Neural progenitor cell (in vitro differentiated cells): ENCODE data around the gene CRYGS. TPM values are rescaled to one million over a fixed set of nuclear protein-coding genes. Genes with fewer than 3 reads are reported as not detected.
"Not testable (repeated sequence)": the region's sequence is repeated elsewhere in the genome, so short reads cannot be mapped to it uniquely, and the experiment has no call there.

Experiments
- DNase-seq: peaks from one replicate; pipeline ENCODE4 v3.0.0-alpha.2; 2016; ENCODE audit warnings: low spot score
- H2AFZ ChIP-seq: fragments of 200-600 bp; sonication (generic); replicated peaks from 2 replicates; pipeline ENCODE4 v1.6.1; 2016; ENCODE audit warnings: antibody characterized with exemption
- H3F3A ChIP-seq: fragments of 200-600 bp; sonication (generic); 2 replicates; pipeline ENCODE4 v1.6.1; 2016; ENCODE audit warnings: antibody characterized with exemption, low read depth
- H3K27ac ChIP-seq: fragments of 200-600 bp; sonication (generic); 2 replicates; pipeline ENCODE4 v1.5.1; 2016; ENCODE audit warnings: mild to moderate bottlenecking
- H3K27me3 ChIP-seq: fragments of 200-600 bp; sonication (generic); 2 replicates; pipeline ENCODE4 v1.6.1; 2016; ENCODE audit warnings: mild to moderate bottlenecking, moderate library complexity
- H3K36me3 ChIP-seq: fragments of 200-600 bp; sonication (generic); 2 replicates; pipeline ENCODE4 v1.5.1; 2016
- H3K4me1 ChIP-seq: fragments of 200-600 bp; sonication (generic); 2 replicates; pipeline ENCODE4 v1.6.1; 2016; ENCODE audit warnings: mixed run types
- H3K4me2 ChIP-seq: fragments of 200-600 bp; sonication (generic); 2 replicates; pipeline ENCODE4 v1.6.1; 2016
- H3K4me3 ChIP-seq: fragments of 200-600 bp; sonication (generic); 2 replicates; pipeline ENCODE4 v1.5.1; 2016
- H3K79me2 ChIP-seq: fragments of 200-600 bp; sonication (generic); 2 replicates; pipeline ENCODE4 v1.6.1; 2016; ENCODE audit warnings: low read depth
- H3K9ac ChIP-seq: fragments of 200-600 bp; sonication (generic); 2 replicates; pipeline ENCODE4 v1.6.1; 2016
- H3K9me3 ChIP-seq: fragments of 200-600 bp; sonication (generic); 2 replicates; pipeline ENCODE4 v1.5.1; 2016; ENCODE audit warnings: low read depth
- H4K20me1 ChIP-seq: fragments of 200-600 bp; sonication (generic); 2 replicates; pipeline ENCODE4 v1.6.1; 2016; ENCODE audit warnings: low read depth
- H3K27ac Mint-ChIP-seq: 3 replicates; pipeline ENCODE4 v1.8.0; 2021; ENCODE audit warnings: mixed read lengths
- H3K27me3 Mint-ChIP-seq: 2 replicates; pipeline ENCODE4 v1.8.0; 2022; ENCODE audit warnings: low read depth, mild to moderate bottlenecking, inconsistent platforms, moderate library complexity, mixed read lengths; ENCODE audit not compliant: insufficient read depth
- H3K36me3 Mint-ChIP-seq: 3 replicates; pipeline ENCODE4 v1.8.0; 2021; ENCODE audit warnings: mixed read lengths
- H3K4me1 Mint-ChIP-seq: 3 replicates; pipeline ENCODE4 v1.8.0; 2021; ENCODE audit warnings: mixed read lengths
- H3K4me3 Mint-ChIP-seq: 3 replicates; pipeline ENCODE4 v1.8.0; 2021; ENCODE audit warnings: mild to moderate bottlenecking, moderate library complexity, mixed read lengths
- H3K9me3 Mint-ChIP-seq: 3 replicates; pipeline ENCODE4 v1.8.0; 2020; ENCODE audit warnings: mixed read lengths
- CTCF ChIP-seq: fragments of 200-600 bp; sonication (generic); IDR thresholded peaks from 2 replicates; pipeline ENCODE4 v1.5.1; 2017; ENCODE audit warnings: antibody characterized with exemption, mild to moderate bottlenecking
- EZH2 ChIP-seq: fragments of 200-600 bp; sonication (generic); IDR thresholded peaks from 2 replicates; pipeline ENCODE4 v1.6.1; 2017; ENCODE audit warnings: antibody characterized with exemption, mild to moderate bottlenecking, moderate library complexity
- EZH2phosphoT487 ChIP-seq: fragments of 200-600 bp; sonication (generic); IDR thresholded peaks from 2 replicates; pipeline ENCODE4 v1.6.1; 2017; ENCODE audit warnings: antibody characterized with exemption
- total RNA-seq: library from RNA; depleted of rRNA; stranded (reverse); fragments of >200 nt; gene quantifications from 2 replicates; pipeline ENCODE4 v1.2.3, GENCODE V29; 2015; ENCODE audit warnings: low replicate concordance

The CRYGS gene
- total RNA-seq, 1 donor from 2014 or later: 1.1 TPM

GRCh38 chr3:186588632-186589031, 44.5 kb upstream of the CRYGS start:
- no peak for TF ChIP-seq EZH2
- no peak for TF ChIP-seq EZH2phosphoT487
- TF ChIP-seq CTCF: no peak
- Histone ChIP-seq H3K36me3 (no peaks in the 10 kb centered on the region), H3F3A (peaks cover 6% of the 10 kb centered on the region), H3K4me3 (no peak overlapping the region), H3K27ac (no peak overlapping the region), H3K9ac (no peak overlapping the region), H3K9me3 (no peaks in the 10 kb centered on the region), H4K20me1 (no peaks in the 10 kb centered on the region), H2AFZ (no peak overlapping the region), H3K79me2 (no peaks in the 10 kb centered on the region), H3K4me2 (no peak overlapping the region), H3K4me1 (no peaks in the 10 kb centered on the region), H3K27me3 (no peaks in the 10 kb centered on the region)
- no peaks in the 10 kb centered on the region for H3K9me3 Mint-ChIP-seq
- no peak overlapping the region for H3K4me3 Mint-ChIP-seq
- H3K27me3 Mint-ChIP-seq: no peaks in the 10 kb centered on the region
- H3K27ac Mint-ChIP-seq: no peak overlapping the region
- peaks cover 6% of the 10 kb centered on the region for H3K36me3 Mint-ChIP-seq
- DNase-seq: no peak
- H3K4me1 Mint-ChIP-seq: no peaks in the 10 kb centered on the region

GRCh38 chr3:186587183-186587582, 43.0 kb upstream of the CRYGS start:
- Mint-ChIP-seq H3K27me3 (no peaks in the 10 kb centered on the region), H3K36me3 (peaks cover 6% of the 10 kb centered on the region), H3K4me1 (no peaks in the 10 kb centered on the region), H3K4me3 (no peak overlapping the region), H3K9me3 (no peaks in the 10 kb centered on the region), H3K27ac (no peak overlapping the region)
- no peaks in the 10 kb centered on the region for H3K79me2 ChIP-seq
- peaks cover 6% of the 10 kb centered on the region for H3F3A ChIP-seq
- H3K27ac ChIP-seq: no peak overlapping the region
- H3K9me3 ChIP-seq: no peaks in the 10 kb centered on the region
- no peak for DNase-seq
- no peaks in the 10 kb centered on the region for H3K27me3 ChIP-seq
- H3K36me3 ChIP-seq: no peaks in the 10 kb centered on the region
- H3K4me1 ChIP-seq: no peaks in the 10 kb centered on the region
- no peak overlapping the region for H3K9ac ChIP-seq
- H3K4me2 ChIP-seq: no peak overlapping the region
- H3K4me3 ChIP-seq: no peak overlapping the region
- no peaks in the 10 kb centered on the region for H4K20me1 ChIP-seq
- no peak overlapping the region for H2AFZ ChIP-seq
- TF ChIP-seq CTCF: no peak
- no peak for TF ChIP-seq EZH2phosphoT487
- TF ChIP-seq EZH2: no peak

GRCh38 chr3:186586245-186586644, 42.1 kb upstream of the CRYGS start:
- not testable (repeated sequence) for H3K9me3 Mint-ChIP-seq, H3K9me3 ChIP-seq, H3K79me2 ChIP-seq, H3K4me3 Mint-ChIP-seq, H3K9ac ChIP-seq, H3K4me2 ChIP-seq, H3K4me3 ChIP-seq, H3K36me3 Mint-ChIP-seq, H3K27me3 Mint-ChIP-seq, H3K27me3 ChIP-seq, H3K36me3 ChIP-seq, H3K4me1 ChIP-seq, H3K4me1 Mint-ChIP-seq, H3F3A ChIP-seq, H2AFZ ChIP-seq, H4K20me1 ChIP-seq, H3K27ac ChIP-seq, DNase-seq, H3K27ac Mint-ChIP-seq

- Histone ChIP-seq H3K9me3 (no peaks in the 10 kb centered on the region), H3K27ac (no peak overlapping the region), H3K27me3 (no peaks in the 10 kb centered on the region), H2AFZ (no peak overlapping the region), H3K36me3 (peaks cover 4% of the 10 kb centered on the region), H4K20me1 (no peaks in the 10 kb centered on the region), H3F3A (peaks cover 6% of the 10 kb centered on the region), H3K9ac (no peak overlapping the region), H3K4me1 (no peaks in the 10 kb centered on the region), H3K79me2 (no peaks in the 10 kb centered on the region), H3K4me2 (no peak overlapping the region), H3K4me3 (no peak overlapping the region)
- Mint-ChIP-seq H3K4me1 (no peaks in the 10 kb centered on the region), H3K36me3 (peaks cover 8% of the 10 kb centered on the region), H3K27me3 (no peaks in the 10 kb centered on the region), H3K27ac (no peak overlapping the region), H3K4me3 (no peak overlapping the region), H3K9me3 (no peaks in the 10 kb centered on the region)
- DNase-seq: no peak
- TF ChIP-seq EZH2 (no peak), CTCF (no peak), EZH2phosphoT487 (no peak)
These were observed 39.7 kb upstream of the CRYGS start for GRCh38 chr3:186583831-186584230.
